ENCODE data around the gene FXYD3. TPM values are rescaled to one million over a fixed set of nuclear protein-coding genes. Genes with fewer than 3 reads are reported as not detected.

The FXYD3 gene
- total RNA-seq, 1 experiment from 2014 or later: 36.7 TPM

- Histone ChIP-seq H3K36me3 (ENCODE audit: control insufficient read depth, insufficient read depth, low read length) (no peaks in the 10 kb centered on the region), H3K27me3 (replicated peaks; ENCODE audit: control insufficient read depth, insufficient read depth, low read length) (no peaks in the 10 kb centered on the region), H3K4me1 (peaks cover 5% of the 10 kb centered on the region; the same call in 1 of the 2 replicates), H3K4me3 (ENCODE audit: low read depth, low read length) (no peak overlapping the region), H3K9me3 (peaks cover 7% of the 10 kb centered on the region; the same call in 1 of the 2 replicates)
- peaks cover 7% of the 10 kb centered on the region for H3K4me1 Mint-ChIP-seq (ENCODE audit: low read depth, unreplicated experiment)
- TF ChIP-seq CTCF (IDR thresholded peaks at IDR 0.05; ENCODE audit: insufficient read depth in 1 of 2, low read depth in 1 of 2, low read length in 1 of 2, severe bottlenecking in 1 of 2, unreplicated experiment in 1 of 2): no peak
- no peak overlapping the region for H3K4me3 Mint-ChIP-seq (ENCODE audit: unreplicated experiment)
- POLR2A ChIA-PET: no interaction called here
- H3K27me3 Mint-ChIP-seq (ENCODE audit: insufficient read depth, unreplicated experiment): no peaks in the 10 kb centered on the region
- H3K27ac Mint-ChIP-seq (ENCODE audit: unreplicated experiment): no peak overlapping the region
- no TSS peak for BruUV-seq (replicated peaks)
- DNase-seq: no peak
- CTCF ChIA-PET: no interaction called here
- peaks cover 9% of the 10 kb centered on the region for H3K9me3 Mint-ChIP-seq (ENCODE audit: unreplicated experiment)
- H3K36me3 Mint-ChIP-seq (ENCODE audit: insufficient read depth, unreplicated experiment): no peaks in the 10 kb centered on the region
- intact Hi-C loops (cut with micrococcal nuclease; ENCODE audit: unreplicated experiment): no loop called here
Observed at GRCh38 chr19:35105047-35105410, 10.6 kb upstream of the FXYD3 start.

- Histone ChIP-seq H3K27me3 (replicated peaks; ENCODE audit: control insufficient read depth, insufficient read depth, low read length) (no peaks in the 10 kb centered on the region), H3K4me1 (peaks cover 5% of the 10 kb centered on the region; the same call in 1 of the 2 replicates), H3K4me3 (ENCODE audit: low read depth, low read length) (no peak overlapping the region), H3K9me3 (peaks cover 7% of the 10 kb centered on the region; the same call in 1 of the 2 replicates), H3K36me3 (ENCODE audit: control insufficient read depth, insufficient read depth, low read length) (no peaks in the 10 kb centered on the region)
- H3K27me3 Mint-ChIP-seq (ENCODE audit: insufficient read depth, unreplicated experiment): no peaks in the 10 kb centered on the region
- BruUV-seq (replicated peaks): no TSS peak
- intact Hi-C loops (cut with micrococcal nuclease; ENCODE audit: unreplicated experiment): no loop called here
- TF ChIP-seq CTCF (IDR thresholded peaks at IDR 0.05; ENCODE audit: insufficient read depth in 1 of 2, low read depth in 1 of 2, low read length in 1 of 2, severe bottlenecking in 1 of 2, unreplicated experiment in 1 of 2): no peak
- no peak overlapping the region for H3K4me3 Mint-ChIP-seq (ENCODE audit: unreplicated experiment)
- no peaks in the 10 kb centered on the region for H3K36me3 Mint-ChIP-seq (ENCODE audit: insufficient read depth, unreplicated experiment)
- CTCF ChIA-PET: no interaction called here
- H3K9me3 Mint-ChIP-seq (ENCODE audit: unreplicated experiment): peaks cover 9% of the 10 kb centered on the region
- H3K4me1 Mint-ChIP-seq (ENCODE audit: low read depth, unreplicated experiment): peaks cover 7% of the 10 kb centered on the region
- no peak for DNase-seq
- H3K27ac Mint-ChIP-seq (ENCODE audit: unreplicated experiment): no peak overlapping the region
- POLR2A ChIA-PET: no interaction called here
Observed at GRCh38 chr19:35105411-35106290, 10.0 kb upstream of the FXYD3 start.

GRCh38 chr19:35106291-35106583, 9.4 kb upstream of the FXYD3 start:
- no peak for DNase-seq
- no TSS peak for BruUV-seq (replicated peaks)
- Mint-ChIP-seq H3K27me3 (ENCODE audit: insufficient read depth, unreplicated experiment) (no peaks in the 10 kb centered on the region), H3K4me3 (ENCODE audit: unreplicated experiment) (no peak overlapping the region), H3K36me3 (ENCODE audit: insufficient read depth, unreplicated experiment) (no peaks in the 10 kb centered on the region), H3K4me1 (ENCODE audit: low read depth, unreplicated experiment) (peaks cover 7% of the 10 kb centered on the region), H3K9me3 (ENCODE audit: unreplicated experiment) (peaks cover 9% of the 10 kb centered on the region), H3K27ac (ENCODE audit: unreplicated experiment) (no peak overlapping the region)
- Histone ChIP-seq H3K4me3 (ENCODE audit: low read depth, low read length) (no peak overlapping the region), H3K27me3 (replicated peaks; ENCODE audit: control insufficient read depth, insufficient read depth, low read length) (no peaks in the 10 kb centered on the region), H3K9me3 (peaks cover 7% of the 10 kb centered on the region; the same call in 1 of the 2 replicates), H3K4me1 (peaks cover 5% of the 10 kb centered on the region; the same call in 1 of the 2 replicates), H3K36me3 (ENCODE audit: control insufficient read depth, insufficient read depth, low read length) (no peaks in the 10 kb centered on the region)
- POLR2A ChIA-PET: no interaction called here
- CTCF ChIA-PET: no interaction called here
- no peak for TF ChIP-seq CTCF (IDR thresholded peaks at IDR 0.05; ENCODE audit: insufficient read depth in 1 of 2, low read depth in 1 of 2, low read length in 1 of 2, severe bottlenecking in 1 of 2, unreplicated experiment in 1 of 2)
- intact Hi-C loops (cut with micrococcal nuclease; ENCODE audit: unreplicated experiment): no loop called here
